SK-N-SH treated with all-trans-retinoic acid at 6 μM for 48 hours (cell line): ENCODE measurements around the gene SLC34A2.

ENCODE experiments used
- CREB5 ChIP-seq: fragments of 250-450 bp; sonication (Bioruptor Pico); IDR thresholded peaks from 2 replicates; pipeline ENCODE4 v1.5.1; 2020; ENCODE audit warnings: low read depth, mild to moderate bottlenecking, moderate library complexity
- CSRNP3 ChIP-seq: fragments of 250-450 bp; sonication (Bioruptor Pico); IDR thresholded peaks from 2 replicates; pipeline ENCODE4 v1.5.1; 2021; ENCODE audit warnings: mild to moderate bottlenecking, moderate library complexity
- ISL1 ChIP-seq: fragments of 250-450 bp; sonication (Bioruptor Pico); IDR thresholded peaks from 2 replicates; pipeline ENCODE4 v2.1.2; 2022; ENCODE audit warnings: mild to moderate bottlenecking, moderate library complexity
- OSR1 ChIP-seq: fragments of 250-450 bp; sonication (Bioruptor Pico); IDR thresholded peaks from 2 replicates; pipeline ENCODE4 v1.8.0; 2022; ENCODE audit warnings: moderate library complexity, mild to moderate bottlenecking, inconsistent platforms
- PATZ1 ChIP-seq: fragments of 250-450 bp; sonication (Bioruptor Pico); IDR thresholded peaks from 2 replicates; pipeline ENCODE4 v1.8.0; 2020; ENCODE audit warnings: mild to moderate bottlenecking, moderate library complexity, borderline replicate concordance
- POU6F1 ChIP-seq: fragments of 250-450 bp; sonication (Bioruptor Pico); IDR thresholded peaks from 2 replicates; pipeline ENCODE4 v1.8.0; 2021; ENCODE audit warnings: low read depth, mild to moderate bottlenecking, moderate library complexity, borderline replicate concordance
- PPARA ChIP-seq: fragments of 250-450 bp; sonication (Bioruptor Pico); IDR thresholded peaks from 2 replicates; pipeline ENCODE4 v1.5.0; 2020; ENCODE audit warnings: mild to moderate bottlenecking, borderline replicate concordance
- SNAI2 ChIP-seq: fragments of 250-450 bp; sonication (Bioruptor Pico); IDR thresholded peaks from 2 replicates; pipeline ENCODE4 v1.5.0; 2020; ENCODE audit warnings: mild to moderate bottlenecking, moderate library complexity
- TOX ChIP-seq: fragments of 250-450 bp; sonication (Bioruptor Pico); IDR thresholded peaks from 2 replicates; pipeline ENCODE4 v1.8.0; 2021; ENCODE audit warnings: mild to moderate bottlenecking, moderate library complexity, borderline replicate concordance
- ZC3H10 ChIP-seq: fragments of 250-450 bp; sonication (Bioruptor Pico); IDR thresholded peaks from 2 replicates; pipeline ENCODE4 v1.5.1; 2021; ENCODE audit warnings: mild to moderate bottlenecking, moderate library complexity
- ZFP3 ChIP-seq: fragments of 250-450 bp; sonication (Bioruptor Pico); IDR thresholded peaks from 2 replicates; pipeline ENCODE4 v1.5.0; 2020; ENCODE audit warnings: mild to moderate bottlenecking, moderate library complexity

- TF ChIP-seq ZFP3: no peak
- TF ChIP-seq CREB5 (CRISPR knock-in tag): no peak
- no peak for TF ChIP-seq OSR1 (CRISPR knock-in tag)
- no peak for TF ChIP-seq PPARA (CRISPR knock-in tag)
- no peak for TF ChIP-seq ZC3H10 (CRISPR knock-in tag)
- no peak for TF ChIP-seq POU6F1 (CRISPR knock-in tag)
- TF ChIP-seq CSRNP3 (CRISPR knock-in tag): no peak
- TF ChIP-seq SNAI2 (CRISPR knock-in tag): no peak
- no peak for TF ChIP-seq PATZ1 (CRISPR knock-in tag)
- no peak for TF ChIP-seq ISL1
- TF ChIP-seq TOX (CRISPR knock-in tag): no peak
These were observed 8.1 kb downstream of the SLC34A2 start for GRCh38 chr4:25663781-25664180.
